ENCODE data around the gene TM7SF3.

The TM7SF3 gene

DNA sequence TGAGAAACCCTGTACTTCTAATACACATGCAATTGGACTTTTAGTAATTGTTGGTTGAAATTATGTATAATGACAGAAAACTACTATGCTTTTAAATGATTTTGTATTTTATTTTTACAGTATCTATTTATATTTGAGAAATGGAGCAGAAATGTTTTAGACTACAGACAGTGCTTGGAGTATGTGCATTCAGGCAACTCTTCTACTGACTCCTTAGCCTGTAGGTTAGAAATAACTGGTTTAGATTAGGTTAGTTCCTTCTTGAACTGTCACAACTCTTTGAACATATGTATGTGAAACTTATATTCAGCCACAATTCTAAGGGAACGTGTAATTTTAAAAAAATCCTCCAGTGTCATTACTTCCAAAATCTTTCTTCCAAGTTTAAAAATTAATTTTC, 74.2 kb downstream of the TM7SF3 start:
- H3K36me3 ChIP-seq (ENCODE audit: control insufficient read depth in 1 of 2, insufficient read depth in 2 of 2, low read length in 2 of 2), result no peaks in the 10 kb centered on the region
- no peak overlapping the region for H3K27ac ChIP-seq (ENCODE audit: low read length)
- H3K27me3 ChIP-seq (ENCODE audit: low read depth, low read length), result no peaks in the 10 kb centered on the region
- H3K4me3 ChIP-seq (ENCODE audit: low read depth in 1 of 2, low read length in 2 of 2), result peak overlapping the region; percentile 79 to 99
- peaks cover 10 to 49% of the 10 kb centered on the region in 2 donors for H3K4me1 ChIP-seq (ENCODE audit: control insufficient read depth in 1 of 2, insufficient read depth in 2 of 2, low read length in 2 of 2)
- H3K9me3 ChIP-seq (ENCODE audit: control insufficient read depth in 1 of 2, low read length in 2 of 2), result no peaks in the 10 kb centered on the region

DNA sequence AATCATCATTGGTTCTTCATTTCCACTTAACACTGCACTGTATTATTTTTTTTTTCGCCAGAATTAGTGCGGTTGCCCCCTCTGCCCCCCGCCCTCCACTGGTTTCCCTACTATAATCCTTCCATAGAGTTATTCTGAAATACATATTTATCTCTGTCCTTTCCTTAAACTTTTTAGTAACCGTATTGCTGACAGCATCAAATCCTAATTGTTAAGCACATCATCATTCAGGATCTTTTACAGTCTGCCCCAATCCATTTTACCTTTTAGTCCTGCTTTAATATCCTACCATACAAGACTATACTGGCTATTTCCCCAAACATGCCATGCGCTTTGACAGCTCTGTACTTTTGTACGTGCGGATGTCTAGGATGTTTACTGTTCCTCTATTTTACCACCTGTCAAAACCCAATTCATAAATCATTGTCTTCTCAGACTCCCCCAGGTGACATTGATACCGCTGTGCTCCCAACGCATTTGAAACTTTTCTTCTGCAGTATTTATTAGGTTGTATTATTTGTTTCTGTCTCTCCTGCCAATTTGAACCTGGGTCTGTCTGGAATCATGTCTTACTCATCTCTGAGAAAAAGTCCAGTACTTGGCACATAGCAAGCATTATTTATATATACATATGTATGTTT, 74.9 kb downstream of the TM7SF3 start:
- Histone ChIP-seq H3K9me3 (ENCODE audit: control insufficient read depth in 1 of 2, low read length in 2 of 2) (no peaks in the 10 kb centered on the region), H3K27me3 (ENCODE audit: low read depth, low read length) (no peaks in the 10 kb centered on the region), H3K36me3 (ENCODE audit: control insufficient read depth in 1 of 2, insufficient read depth in 2 of 2, low read length in 2 of 2) (no peaks in the 10 kb centered on the region), H3K4me1 (ENCODE audit: control insufficient read depth in 1 of 2, insufficient read depth in 2 of 2, low read length in 2 of 2) (peaks cover 10 to 49% of the 10 kb centered on the region in 2 donors), H3K4me3 (ENCODE audit: low read depth in 1 of 2, low read length in 2 of 2) (peak overlapping the region; percentile 79 to 99), H3K27ac (ENCODE audit: low read length) (peak overlapping the region; percentile 84)

DNA sequence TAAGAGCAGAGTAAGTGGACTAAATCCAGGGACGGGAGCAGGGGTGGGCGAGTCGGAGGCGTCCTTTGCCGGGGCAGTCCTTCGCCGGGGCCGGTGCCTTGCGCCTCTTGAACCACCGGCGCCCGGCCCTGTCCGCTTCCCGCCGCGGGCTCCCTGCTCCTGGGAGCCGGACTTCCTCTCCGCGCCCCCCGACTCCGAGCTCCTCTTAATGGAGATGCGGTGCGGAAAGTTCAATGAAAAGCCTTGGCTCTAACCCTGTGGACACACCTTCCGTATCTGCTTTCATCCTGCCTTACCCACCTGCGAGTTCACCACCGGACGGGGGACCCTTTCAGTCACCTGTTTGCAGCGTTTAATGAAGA, 75.5 kb downstream of the TM7SF3 start:
- Histone ChIP-seq H3K4me1 (ENCODE audit: control insufficient read depth in 1 of 2, insufficient read depth in 2 of 2, low read length in 2 of 2) (peaks cover 10 to 49% of the 10 kb centered on the region in 2 donors), H3K36me3 (ENCODE audit: control insufficient read depth in 1 of 2, insufficient read depth in 2 of 2, low read length in 2 of 2) (no peaks in the 10 kb centered on the region), H3K4me3 (ENCODE audit: low read depth in 1 of 2, low read length in 2 of 2) (peak overlapping the region; percentile 79 to 99), H3K27ac (ENCODE audit: low read length) (peak overlapping the region; percentile 84), H3K9me3 (ENCODE audit: control insufficient read depth in 1 of 2, low read length in 2 of 2) (no peaks in the 10 kb centered on the region), H3K27me3 (ENCODE audit: low read depth, low read length) (no peaks in the 10 kb centered on the region)

DNA sequence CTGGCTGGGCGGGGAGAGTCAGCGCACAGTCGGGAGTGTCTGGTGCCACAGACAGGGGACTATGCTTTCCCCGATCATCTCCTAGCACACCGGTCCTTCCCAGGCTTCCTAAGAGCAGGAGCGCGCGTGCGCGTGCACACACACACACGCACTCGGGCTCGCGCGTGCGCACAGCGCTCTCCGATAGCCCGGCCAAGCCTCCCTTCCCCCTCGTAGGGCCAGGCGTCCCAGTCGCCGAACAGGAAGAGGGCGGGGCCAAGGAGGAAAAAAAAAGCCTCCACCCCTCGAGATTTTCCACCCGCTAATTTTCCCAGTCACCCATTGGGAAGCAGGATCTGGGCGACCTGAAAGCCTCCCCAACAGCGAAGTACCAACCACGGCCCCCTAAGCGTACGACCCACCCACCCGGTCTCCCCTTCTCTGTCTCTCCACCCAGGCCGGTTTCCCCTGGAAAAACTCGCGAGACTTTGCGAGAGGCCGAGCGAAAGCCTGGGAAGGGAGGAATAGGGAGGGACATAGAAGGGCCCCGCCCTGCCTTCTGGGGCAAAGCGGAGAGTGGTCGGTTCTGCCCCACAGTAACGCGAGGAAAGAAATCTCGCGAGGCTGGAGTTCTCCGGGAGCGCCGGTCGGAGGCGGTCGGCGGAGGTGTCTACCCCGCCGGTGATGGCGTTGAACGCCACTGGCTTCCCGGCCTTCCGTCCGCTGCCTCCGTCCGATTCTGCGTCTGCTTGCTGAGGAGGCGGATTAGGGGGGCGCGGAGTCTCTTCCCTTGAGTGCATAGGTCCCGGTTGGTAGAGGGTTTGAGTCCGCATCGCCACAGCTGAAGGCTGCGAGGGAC, 76.1 kb downstream of the TM7SF3 start, which contains the start of the genes FGFR1OP2 and INTS13:
FGFR1OP2 (plus strand) TSS at position 608 of the 838 bp plus-strand sequence. CDS start 15,689 bp downstream, outside the sequence.
INTS13 (minus strand) TSS at position 119 of the 838 bp plus-strand sequence. CDS start 1,178 bp downstream, outside the sequence.
- H3K4me3 ChIP-seq (ENCODE audit: low read depth in 1 of 2, low read length in 2 of 2), result peak within 1 kb of the TSS; percentile 79 to 99
- H3K4me1 ChIP-seq (ENCODE audit: control insufficient read depth in 1 of 2, insufficient read depth in 2 of 2, low read length in 2 of 2), result peaks cover 10 to 49% of the 10 kb centered on the region in 2 donors
- H3K9me3 ChIP-seq (ENCODE audit: control insufficient read depth in 1 of 2, low read length in 2 of 2), result no peaks in the 10 kb centered on the region
- H3K27ac ChIP-seq (ENCODE audit: low read length), result peak within 1 kb of the TSS; percentile 84
- H3K36me3 ChIP-seq (ENCODE audit: control insufficient read depth in 1 of 2, insufficient read depth in 2 of 2, low read length in 2 of 2), result no peaks in the 10 kb centered on the region
- no peaks in the 10 kb centered on the region for H3K27me3 ChIP-seq (ENCODE audit: low read depth, low read length)

DNA sequence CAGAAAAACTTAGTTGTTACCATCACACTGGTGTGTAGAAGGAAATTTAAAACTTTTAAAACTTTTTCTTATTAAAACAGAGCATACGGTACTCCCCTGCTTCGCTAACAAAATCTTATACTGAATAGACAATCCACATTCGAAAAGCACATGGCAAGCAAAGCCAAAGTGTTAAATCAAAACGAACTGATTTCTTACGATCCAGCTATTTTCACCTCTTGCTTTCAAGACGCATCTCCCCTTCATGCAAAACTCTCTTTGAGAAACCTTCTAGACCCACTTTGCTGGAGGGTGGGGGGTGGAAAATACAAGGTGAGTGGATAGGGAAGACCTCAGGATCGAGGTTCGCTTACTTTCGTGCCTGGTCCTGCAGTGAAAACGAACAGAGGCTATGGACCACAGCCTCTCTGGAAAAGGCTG, 76.7 kb downstream of the TM7SF3 start:
- peak overlapping the region; percentile 84 for H3K27ac ChIP-seq (ENCODE audit: low read length)
- H3K36me3 ChIP-seq (ENCODE audit: control insufficient read depth in 1 of 2, insufficient read depth in 2 of 2, low read length in 2 of 2), result peaks cover 0 to 2% of the 10 kb centered on the region in 2 donors
- no peaks in the 10 kb centered on the region for H3K9me3 ChIP-seq (ENCODE audit: control insufficient read depth in 1 of 2, low read length in 2 of 2)
- H3K27me3 ChIP-seq (ENCODE audit: low read depth, low read length), result no peaks in the 10 kb centered on the region
- peaks cover 10 to 49% of the 10 kb centered on the region in 2 donors for H3K4me1 ChIP-seq (ENCODE audit: control insufficient read depth in 1 of 2, insufficient read depth in 2 of 2, low read length in 2 of 2)
- H3K4me3 ChIP-seq (ENCODE audit: low read depth in 1 of 2, low read length in 2 of 2), result peak overlapping the region; percentile 79 to 99

DNA sequence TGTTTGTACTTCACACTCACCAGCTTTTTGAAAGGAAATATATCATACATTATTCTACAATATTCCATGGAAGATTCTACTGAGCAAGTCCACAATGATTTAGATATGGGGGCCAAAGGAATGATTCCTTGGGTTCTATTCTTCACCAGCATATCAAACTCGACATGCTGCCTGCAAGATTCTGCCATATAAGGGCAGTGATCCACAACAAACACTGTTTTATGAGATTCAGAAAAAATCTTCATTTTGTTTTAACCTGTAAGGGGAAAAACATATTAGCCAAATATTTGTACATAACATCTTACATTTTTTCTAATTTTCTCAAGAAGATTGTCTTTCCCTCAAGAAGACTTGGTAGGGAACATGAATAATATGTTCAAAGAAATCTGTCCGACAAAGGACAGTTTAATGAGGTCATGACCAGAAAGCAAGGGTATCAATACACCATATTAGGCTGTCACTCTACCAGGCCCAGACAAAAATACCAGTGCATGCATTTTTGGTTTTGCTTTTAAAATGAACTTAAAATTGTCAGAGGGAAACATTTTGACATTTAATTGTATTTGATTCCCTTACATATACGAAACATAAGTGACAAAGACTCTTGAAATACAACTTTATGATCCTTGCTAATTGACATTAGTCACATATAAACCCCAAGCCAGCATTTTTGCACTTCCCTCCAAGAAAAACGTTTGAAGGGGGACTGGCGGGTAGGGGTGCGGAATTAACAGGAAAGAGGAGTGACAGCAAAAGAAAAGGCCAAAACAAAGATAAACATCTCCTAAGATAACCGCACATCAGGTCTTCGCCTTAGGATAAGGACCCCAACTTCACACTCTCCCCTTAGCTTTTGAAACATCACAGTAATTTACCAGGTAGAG, 77.4 kb downstream of the TM7SF3 start:
- Histone ChIP-seq H3K36me3 (ENCODE audit: control insufficient read depth in 1 of 2, insufficient read depth in 2 of 2, low read length in 2 of 2) (peaks cover 0 to 6% of the 10 kb centered on the region in 2 donors), H3K27ac (ENCODE audit: low read length) (peak overlapping the region; percentile 84), H3K27me3 (ENCODE audit: low read depth, low read length) (no peaks in the 10 kb centered on the region), H3K9me3 (ENCODE audit: control insufficient read depth in 1 of 2, low read length in 2 of 2) (no peaks in the 10 kb centered on the region), H3K4me3 (ENCODE audit: low read depth in 1 of 2, low read length in 2 of 2) (peak overlapping the region; percentile 79 to 99), H3K4me1 (ENCODE audit: control insufficient read depth in 1 of 2, insufficient read depth in 2 of 2, low read length in 2 of 2) (peaks cover 10 to 45% of the 10 kb centered on the region in 2 donors)

DNA sequence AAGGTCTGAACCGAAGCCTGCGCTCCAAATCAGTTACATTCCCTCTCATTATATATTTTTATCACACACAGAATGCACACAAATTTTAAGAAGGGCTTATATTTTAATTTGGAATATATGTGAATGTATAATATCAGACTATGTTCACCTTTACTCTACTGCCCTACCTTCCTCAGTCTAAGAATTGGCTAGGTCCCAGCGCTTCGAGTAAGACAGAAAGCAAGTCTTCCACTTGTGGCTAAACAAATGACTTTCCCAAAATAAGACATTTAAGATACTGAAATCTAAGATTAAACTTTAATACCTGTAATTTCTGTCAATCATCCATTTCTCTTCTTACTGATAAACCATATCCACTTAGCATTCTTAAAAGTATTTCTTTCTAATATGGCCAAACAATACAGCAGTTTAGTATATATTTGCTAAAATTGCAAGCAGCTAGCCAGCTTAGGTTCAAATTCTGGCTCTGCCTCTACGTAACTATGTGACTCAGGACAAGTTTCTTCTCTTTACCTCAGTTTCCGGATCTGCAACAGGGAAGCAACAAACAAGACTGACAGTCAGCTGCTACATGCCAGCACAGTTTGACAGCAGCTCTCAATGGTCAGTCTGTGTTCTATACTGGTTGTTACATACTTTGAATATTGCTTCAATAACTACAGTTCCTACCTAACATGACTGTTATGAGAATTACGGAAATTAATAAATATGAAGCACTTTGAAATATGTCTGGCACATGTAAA, 78.4 kb downstream of the TM7SF3 start:
- Histone ChIP-seq H3K9me3 (ENCODE audit: control insufficient read depth in 1 of 2, low read length in 2 of 2) (no peaks in the 10 kb centered on the region), H3K27ac (ENCODE audit: low read length) (no peak overlapping the region), H3K27me3 (ENCODE audit: low read depth, low read length) (no peaks in the 10 kb centered on the region), H3K36me3 (ENCODE audit: control insufficient read depth in 1 of 2, insufficient read depth in 2 of 2, low read length in 2 of 2) (peaks cover 0 to 11% of the 10 kb centered on the region in 2 donors), H3K4me1 (ENCODE audit: control insufficient read depth in 1 of 2, insufficient read depth in 2 of 2, low read length in 2 of 2) (peaks cover 10 to 35% of the 10 kb centered on the region in 2 donors), H3K4me3 (ENCODE audit: low read depth in 1 of 2, low read length in 2 of 2) (peak overlapping the region in 1 of 2 donors; percentile 99)

DNA sequence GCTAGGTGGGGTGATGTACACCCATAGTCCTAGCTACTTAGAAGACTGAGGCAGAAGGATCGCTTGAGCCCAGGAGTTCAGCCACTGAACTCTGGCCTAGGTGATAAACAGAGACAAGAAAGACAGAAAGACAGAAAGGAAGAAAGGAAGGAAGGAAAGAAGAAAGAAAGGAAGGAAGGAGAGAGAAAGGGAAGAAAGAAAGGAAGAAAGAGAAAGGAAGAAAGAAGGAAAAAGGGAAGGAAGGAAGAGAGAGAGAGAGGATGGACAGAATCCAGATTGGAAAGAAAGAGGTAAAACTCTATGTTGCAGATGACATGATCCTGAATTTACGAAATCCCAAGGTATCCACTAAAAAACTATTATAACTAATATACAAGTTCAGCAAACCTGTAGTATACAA, 84.6 kb downstream of the TM7SF3 start:
- Histone ChIP-seq H3K4me3 (ENCODE audit: low read depth in 1 of 2, low read length in 2 of 2) (no peak overlapping the region), H3K9me3 (ENCODE audit: control insufficient read depth in 1 of 2, low read length in 2 of 2) (no peaks in the 10 kb centered on the region), H3K4me1 (ENCODE audit: control insufficient read depth in 1 of 2, insufficient read depth in 2 of 2, low read length in 2 of 2) (no peaks in the 10 kb centered on the region), H3K27ac (ENCODE audit: low read length) (no peak overlapping the region), H3K36me3 (ENCODE audit: control insufficient read depth in 1 of 2, insufficient read depth in 2 of 2, low read length in 2 of 2) (peaks cover 20 to 36% of the 10 kb centered on the region in 2 donors), H3K27me3 (ENCODE audit: low read depth, low read length) (no peaks in the 10 kb centered on the region)

DNA sequence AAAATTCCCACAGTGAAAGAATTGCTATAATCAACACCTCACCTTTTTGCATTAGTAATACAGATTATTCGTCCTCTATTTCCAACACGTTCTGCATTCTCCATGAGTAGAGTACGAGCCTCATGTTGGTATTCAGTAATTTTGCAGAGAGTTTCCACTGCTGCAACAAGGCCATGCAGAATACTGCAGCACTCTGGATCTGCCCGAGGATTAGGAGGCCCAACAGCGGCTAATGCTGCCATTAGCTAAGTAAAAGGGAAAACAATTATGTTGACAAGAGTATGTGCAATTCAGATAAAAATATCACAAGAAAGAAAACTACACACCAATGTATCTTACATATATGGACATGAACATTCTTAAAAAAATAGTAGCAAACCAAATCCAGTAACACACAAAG, 85.5 kb downstream of the TM7SF3 start:
- Histone ChIP-seq H3K4me1 (ENCODE audit: control insufficient read depth in 1 of 2, insufficient read depth in 2 of 2, low read length in 2 of 2) (no peaks in the 10 kb centered on the region), H3K4me3 (ENCODE audit: low read depth in 1 of 2, low read length in 2 of 2) (no peak overlapping the region), H3K36me3 (ENCODE audit: control insufficient read depth in 1 of 2, insufficient read depth in 2 of 2, low read length in 2 of 2) (peaks cover 20 to 39% of the 10 kb centered on the region in 2 donors), H3K27ac (ENCODE audit: low read length) (no peak overlapping the region), H3K27me3 (ENCODE audit: low read depth, low read length) (no peaks in the 10 kb centered on the region), H3K9me3 (ENCODE audit: control insufficient read depth in 1 of 2, low read length in 2 of 2) (no peaks in the 10 kb centered on the region)

Measured in muscle layer of duodenum (tissue), 2 donors.